CD4-positive, alpha-beta T cell treated with Interleukin-2 at 100 ng/mL for 4 hours (primary cell): ENCODE measurements around the gene ACOT8.
"Not testable (repeated sequence)": the region's sequence is repeated elsewhere in the genome, so short reads cannot be mapped to it uniquely, and the experiment has no call there.

Experiments used
- DNase-seq: peaks from one replicate; pipeline ENCODE4 v3.0.0-alpha.2; 2020; ENCODE audit warnings: low spot score

Gene ACOT8

GRCh38 chr20:45887346-45887715 is 30.1 kb upstream of the ACOT8 start, which contains the start of gene SPATA25:
SPATA25 (minus strand) TSS chr20:45887622; CDS start chr20:45887590, 32 bp downstream.
- no peak for DNase-seq

- DNase-seq: no peak
Measured at GRCh38 chr20:45886590-45887345, 29.6 kb upstream of the ACOT8 start.

GRCh38 chr20:45883100-45883469 is 25.9 kb upstream of the ACOT8 start:
- no peak for DNase-seq

GRCh38 chr20:45882469-45883099 is 25.4 kb upstream of the ACOT8 start:
- no peak for DNase-seq

GRCh38 chr20:45880988-45881788 is 24.0 kb upstream of the ACOT8 start, which contains the start of gene ZSWIM1:
ZSWIM1 (plus strand) TSS chr20:45881227; CDS start chr20:45882593, 1,366 bp downstream.
- peak; percentile 100 for DNase-seq

- no peak for DNase-seq
Measured at GRCh38 chr20:45878076-45878761, 21.0 kb upstream of the ACOT8 start.

GRCh38 chr20:45874576-45874975 is 17.4 kb upstream of the ACOT8 start:
- no peak for DNase-seq

- DNase-seq: not testable (repeated sequence)
Measured at GRCh38 chr20:45874104-45874481, 16.9 kb upstream of the ACOT8 start.

- DNase-seq: no peak
Measured at GRCh38 chr20:45873409-45874103, 16.4 kb upstream of the ACOT8 start.

- DNase-seq: no peak
Measured at GRCh38 chr20:45872626-45873025, 15.4 kb upstream of the ACOT8 start.

- DNase-seq: no peak
Measured at GRCh38 chr20:45867819-45868176, 10.6 kb upstream of the ACOT8 start.

- DNase-seq: no peak
Measured at GRCh38 chr20:45867136-45867818, 10.1 kb upstream of the ACOT8 start.

- DNase-seq: no peak
Measured at GRCh38 chr20:45866454-45866853, 9.3 kb upstream of the ACOT8 start.

- no peak for DNase-seq
Measured at GRCh38 chr20:45863543-45864470, 6.6 kb upstream of the ACOT8 start.

- DNase-seq: no peak
Measured at GRCh38 chr20:45861221-45862075, 4.3 kb upstream of the ACOT8 start.

- no peak for DNase-seq
Measured at GRCh38 chr20:45860560-45861220, 3.5 kb upstream of the ACOT8 start.

- DNase-seq: no peak
Measured at GRCh38 chr20:45859916-45860315, 2.7 kb upstream of the ACOT8 start.

- DNase-seq: no peak
Measured at GRCh38 chr20:45857882-45858216, 657 bp upstream of the ACOT8 start.

- no peak for DNase-seq
Measured at GRCh38 chr20:45853484-45853883, 3.7 kb downstream of the ACOT8 start.
